Activated B cell treated with CpG ODN at 0.5 μM for 24 hours (primary cell): ENCODE data around the gene IZUMO1. TPM values are rescaled to one million over a fixed set of nuclear protein-coding genes. Genes with fewer than 3 reads are reported as not detected.

Experiments
- ATAC-seq: fragments of 200-7000 bp; cut with Tn5 transposase; one replicate; pipeline ENCODE4 v1.10.0; 2021; ENCODE audit warnings: low read depth, mild to moderate bottlenecking, moderate library complexity
- CTCF ChIA-PET: fragments of 350-600 bp; sonication (Branson Sonifier 250); formaldehyde crosslinking; loops from one replicate; lab custom pipeline; 2021; ENCODE audit warnings: antibody characterized with exemption; lab: Charles Lee
- POLR2A ChIA-PET: fragments of 350-600 bp; sonication (Branson Sonifier 250); formaldehyde crosslinking; loops from one replicate; lab custom pipeline; 2021; ENCODE audit warnings: antibody characterized with exemption; lab: Charles Lee
- DNase-seq: peaks from one replicate; pipeline ENCODE4 v3.0.0; 2022
- H3K27ac Mint-ChIP-seq: one replicate; pipeline ENCODE4 v1.8.0; 2020; ENCODE audit warnings: mixed read lengths
- H3K27me3 Mint-ChIP-seq: one replicate; pipeline ENCODE4 v1.8.0; 2021; ENCODE audit warnings: mixed read lengths
- H3K36me3 Mint-ChIP-seq: one replicate; pipeline ENCODE4 v1.8.0; 2021; ENCODE audit warnings: low read depth, mixed read lengths
- H3K4me1 Mint-ChIP-seq: one replicate; pipeline ENCODE4 v1.8.0; 2021; ENCODE audit warnings: mixed read lengths
- H3K4me3 Mint-ChIP-seq: one replicate; pipeline ENCODE4 v1.8.0; 2020; ENCODE audit warnings: mild to moderate bottlenecking, mixed read lengths
- H3K9me3 Mint-ChIP-seq: one replicate; pipeline ENCODE4 v1.8.0; 2020; ENCODE audit warnings: mixed read lengths
- CTCF ChIP-seq: fragments of 200-600 bp; IDR thresholded peaks from one replicate; pipeline ENCODE4 v1.8.0; 2022; ENCODE audit warnings: antibody characterized with exemption, mild to moderate bottlenecking
- intact Hi-C: fragments of 100-400 bp; cut with micrococcal nuclease; formaldehyde crosslinking; loops from one replicate; pipeline ENCODE4 v1.15.1; 2024
- total RNA-seq: library from RNA; stranded (reverse); gene quantifications from 2 replicates; pipeline ENCODE4 v1.2.3, GENCODE V29; 2022

The IZUMO1 gene
- total RNA-seq, 1 donor from 2014 or later = not detected

DNA sequence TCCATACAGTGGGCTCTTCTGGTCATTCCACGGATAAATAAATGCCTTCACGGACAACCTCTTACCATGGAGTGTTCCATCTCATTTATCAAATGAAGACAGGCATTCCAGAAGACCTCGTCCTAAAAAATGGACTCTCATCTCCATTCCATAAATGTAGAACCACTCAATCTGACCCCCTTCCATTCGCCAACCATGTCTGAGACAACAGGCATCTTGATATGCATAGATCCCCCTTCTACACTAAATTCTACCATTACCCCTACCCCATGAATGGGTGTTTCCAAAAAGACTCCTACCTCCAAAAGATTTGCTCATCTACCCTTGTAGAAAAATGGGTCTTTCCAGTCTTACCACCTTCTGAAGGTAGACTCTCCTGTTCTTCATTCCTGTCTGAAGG lies 15.3 kb downstream of the IZUMO1 start:
- no peak for TF ChIP-seq CTCF
- ATAC-seq (no peak), DNase-seq (no peak)
- ChIA-PET CTCF (no interaction called here), POLR2A (interaction anchor here (0.6 kb wide), 1 partner anchor 56 kb away, joined by 3 read pairs; no protein-coding TSS in a partner anchor)
- Mint-ChIP-seq H3K27ac (no peak overlapping the region), H3K9me3 (peaks cover 4% of the 10 kb centered on the region), H3K4me3 (no peak overlapping the region), H3K4me1 (peaks cover 7% of the 10 kb centered on the region), H3K36me3 (peaks cover 3% of the 10 kb centered on the region), H3K27me3 (no peaks in the 10 kb centered on the region)
- intact Hi-C loops = no loop called here

DNA sequence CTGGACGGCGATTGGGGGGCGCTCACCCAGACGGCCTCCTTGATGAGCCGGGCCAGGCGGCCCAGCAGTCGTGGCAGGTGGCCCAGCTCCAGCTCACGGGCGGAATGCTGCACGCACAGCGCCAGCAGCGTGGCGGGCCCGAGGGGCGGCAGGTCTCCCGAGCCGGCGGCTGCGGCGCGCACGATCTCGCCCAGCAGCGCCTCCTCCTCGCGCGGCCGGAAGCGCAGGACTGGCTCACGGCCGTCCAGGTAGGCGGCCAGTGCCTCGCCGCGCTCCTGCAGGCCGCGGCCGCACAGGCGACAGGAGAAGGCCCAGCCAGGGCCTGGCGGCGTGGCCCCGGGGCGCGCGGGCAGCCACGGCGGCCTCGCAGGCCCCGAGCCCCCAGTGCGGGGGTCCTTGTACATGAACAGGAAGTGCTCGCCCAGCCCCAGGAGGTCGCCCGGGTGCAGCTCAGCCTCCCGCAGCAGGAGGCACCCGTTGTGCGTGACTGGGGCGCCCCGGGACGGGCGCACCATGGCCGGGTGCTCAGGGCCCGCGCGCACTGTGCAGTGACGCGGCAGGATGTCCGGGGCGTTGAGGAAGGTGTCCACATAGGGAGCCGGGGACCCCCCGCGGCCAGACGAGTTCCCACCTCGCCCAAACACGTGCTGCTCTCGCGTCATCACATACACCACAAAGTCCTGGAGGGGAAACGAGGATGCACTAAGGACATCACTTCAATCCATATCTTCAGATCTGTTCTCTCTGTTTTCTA lies 17.6 kb downstream of the IZUMO1 start:
- CTCF ChIA-PET = no interaction called here
- peaks cover 8% of the 10 kb centered on the region for H3K36me3 Mint-ChIP-seq
- DNase-seq = no peak
- H3K9me3 Mint-ChIP-seq = peaks cover 13% of the 10 kb centered on the region
- POLR2A ChIA-PET = no interaction called here
- no peak overlapping the region for H3K27ac Mint-ChIP-seq
- ATAC-seq = no peak
- H3K27me3 Mint-ChIP-seq = no peaks in the 10 kb centered on the region
- TF ChIP-seq CTCF = no peak
- no peak overlapping the region for H3K4me3 Mint-ChIP-seq
- intact Hi-C loops = loop anchor here (10.0 kb wide), 1 partner anchor 726 kb away; the partner anchor contains the start of genes ALDH16A1 and PIH1D1
- H3K4me1 Mint-ChIP-seq = peaks cover 21% of the 10 kb centered on the region

GRCh38 chr19:48726556-48726955 lies 20.2 kb downstream of the IZUMO1 start:
- intact Hi-C loops = loop anchor here (10.0 kb wide), 1 partner anchor 728 kb away; the partner anchor contains the start of genes ALDH16A1 and PIH1D1
- TF ChIP-seq CTCF = no peak
- Mint-ChIP-seq H3K4me3 (no peak overlapping the region), H3K27me3 (no peaks in the 10 kb centered on the region), H3K36me3 (peaks cover 8% of the 10 kb centered on the region), H3K4me1 (peaks cover 23% of the 10 kb centered on the region), H3K9me3 (peaks cover 13% of the 10 kb centered on the region), H3K27ac (peak overlapping the region; percentile 64)
- POLR2A ChIA-PET = interaction anchor here (0.6 to 1.1 kb wide), 3 partner anchors 11 to 235 kb away, joined by 3 to 5 read pairs (median 4); no protein-coding TSS in a partner anchor
- DNase-seq (no peak), ATAC-seq (peak; percentile 35)
- CTCF ChIA-PET = interaction anchor here (1.3 kb wide), 1 partner anchor 244 kb away, joined by 3 read pairs; no protein-coding TSS in a partner anchor

GRCh38 chr19:48724796-48725753 lies 21.6 kb downstream of the IZUMO1 start:
- H3K4me3 Mint-ChIP-seq = peak overlapping the region; percentile 64
- H3K27ac Mint-ChIP-seq = peak overlapping the region; percentile 79
- CTCF ChIA-PET = interaction anchor here (1.0 to 2.2 kb wide), 3 partner anchors 7 to 246 kb away, joined by 3 to 5 read pairs (median 3); no protein-coding TSS in a partner anchor
- peaks cover 13% of the 10 kb centered on the region for H3K9me3 Mint-ChIP-seq
- DNase-seq (no peak), ATAC-seq (peak; percentile 50)
- peaks cover 34% of the 10 kb centered on the region for H3K4me1 Mint-ChIP-seq
- no peak for TF ChIP-seq CTCF
- POLR2A ChIA-PET = interaction anchor here (0.6 to 2.4 kb wide), 7 partner anchors 9 to 361 kb away, joined by 3 to 13 read pairs (median 4); partner anchors contain the start of genes HSD17B14, RUVBL2, SYNGR4 and TMEM143
- intact Hi-C loops = loop anchor here (1.0 to 10.0 kb wide), 2 partner anchors 11 to 730 kb away; partner anchors contain the start of genes ALDH16A1 and PIH1D1
- peaks cover 11% of the 10 kb centered on the region for H3K36me3 Mint-ChIP-seq
- no peaks in the 10 kb centered on the region for H3K27me3 Mint-ChIP-seq
